ENCODE results near the gene UNC93A.
"Not testable (repeated sequence)": the region's sequence is repeated elsewhere in the genome, so short reads cannot be mapped to it uniquely, and the experiment has no call there.

The UNC93A gene

GRCh38 chr6:167290786-167291622, at the start of gene UNC93A:
UNC93A (plus strand) TSS chr6:167291315; CDS start chr6:167291490, 175 bp downstream.
- DNase-seq (ENCODE audit: low read depth): no peak
- H3K4me3 ChIP-seq (ENCODE audit: low read length): no peak within 1 kb of the TSS
- no peak for TF ChIP-seq CTCF (conservative IDR thresholded peaks at IDR 0.05; ENCODE audit: low read depth, low read length)

GRCh38 chr6:167241321-167242134, 49.6 kb upstream of the UNC93A start:
- not testable (repeated sequence) for DNase-seq (ENCODE audit: low read depth); H3K4me3 ChIP-seq (ENCODE audit: low read length)

GRCh38 chr6:167242135-167242506, 49.0 kb upstream of the UNC93A start:
- not testable (repeated sequence) for DNase-seq (ENCODE audit: low read depth); H3K4me3 ChIP-seq (ENCODE audit: low read length)

GRCh38 chr6:167242511-167243051, 48.5 kb upstream of the UNC93A start:
- not testable (repeated sequence) for H3K4me3 ChIP-seq (ENCODE audit: low read length); DNase-seq (ENCODE audit: low read depth)

- no peak for TF ChIP-seq CTCF (conservative IDR thresholded peaks at IDR 0.05; ENCODE audit: low read depth, low read length)
- no peak overlapping the region for H3K4me3 ChIP-seq (ENCODE audit: low read length)
- no peak for DNase-seq (ENCODE audit: low read depth)
These were observed 46.8 kb upstream of the UNC93A start for GRCh38 chr6:167244064-167244960.

GRCh38 chr6:167244991-167245390, 46.1 kb upstream of the UNC93A start:
- no peak overlapping the region for H3K4me3 ChIP-seq (ENCODE audit: low read length)
- TF ChIP-seq CTCF (conservative IDR thresholded peaks at IDR 0.05; ENCODE audit: low read depth, low read length): no peak
- DNase-seq (ENCODE audit: low read depth): no peak

GRCh38 chr6:167245591-167245990, 45.5 kb upstream of the UNC93A start:
- H3K4me3 ChIP-seq (ENCODE audit: low read length): no peak overlapping the region
- no peak for TF ChIP-seq CTCF (conservative IDR thresholded peaks at IDR 0.05; ENCODE audit: low read depth, low read length)
- DNase-seq (ENCODE audit: low read depth): no peak
